Lower leg skin (tissue), 3 donors: Measurements from ENCODE around the gene KNCN.

ENCODE experiments used
- CTCF ChIP-seq, 3 donors: fragments of 450-650 bp; IDR thresholded peaks; one replicate each; pipeline ENCODE4 v1.5.1; 2016; ENCODE audit warnings: antibody characterized with exemption in 3 of 3, mild to moderate bottlenecking in 3 of 3, moderate library complexity in 2 of 3
- POLR2A ChIP-seq, 2 donors: fragments of 450-650 bp; IDR thresholded peaks; one replicate each; pipeline ENCODE4 v1.6.1; 2016 to 2017; ENCODE audit warnings: antibody characterized with exemption in 2 of 2, mild to moderate bottlenecking in 1 of 2, moderate library complexity in 1 of 2

GRCh38 chr1:46558966-46559365 is 7.5 kb upstream of the KNCN start:
- TF ChIP-seq CTCF (IDR thresholded peaks at IDR 0.05) (no peak), POLR2A (IDR thresholded peaks at IDR 0.05) (no peak)
